Dendritic cell treated with granulocyte-macrophage colony-stimulating factor and Interleukin-4, amounts not matched to agents 40 ng/mL and 50 ng/mL, for 4 days (primary cell): Measurements from ENCODE around the gene NFIA.

Source experiments
- H3K27ac Mint-ChIP-seq: one replicate; pipeline ENCODE4 v1.8.0; 2022; ENCODE audit warnings: mild to moderate bottlenecking, mixed read lengths
- H3K27me3 Mint-ChIP-seq: one replicate; pipeline ENCODE4 v1.8.0; 2022; ENCODE audit warnings: mild to moderate bottlenecking, mixed read lengths
- H3K36me3 Mint-ChIP-seq: one replicate; pipeline ENCODE4 v1.8.0; 2022; ENCODE audit warnings: low read depth, mixed read lengths
- H3K4me1 Mint-ChIP-seq: one replicate; pipeline ENCODE4 v1.8.0; 2022; ENCODE audit warnings: low read depth, mixed read lengths
- H3K4me3 Mint-ChIP-seq: one replicate; pipeline ENCODE4 v1.8.0; 2022; ENCODE audit warnings: mild to moderate bottlenecking, moderate library complexity, mixed read lengths
- H3K9me3 Mint-ChIP-seq: one replicate; pipeline ENCODE4 v1.8.0; 2022; ENCODE audit warnings: mixed read lengths
- intact Hi-C: fragments of 100-400 bp; cut with micrococcal nuclease; formaldehyde crosslinking; loops from one replicate; pipeline ENCODE4 v1.15.0; 2022

NFIA gene

GRCh38 chr1:61263905-61264824 is 181.8 kb downstream of the NFIA start:
- intact Hi-C loops = no loop called here
- no peaks in the 10 kb centered on the region for H3K9me3 Mint-ChIP-seq

DNA sequence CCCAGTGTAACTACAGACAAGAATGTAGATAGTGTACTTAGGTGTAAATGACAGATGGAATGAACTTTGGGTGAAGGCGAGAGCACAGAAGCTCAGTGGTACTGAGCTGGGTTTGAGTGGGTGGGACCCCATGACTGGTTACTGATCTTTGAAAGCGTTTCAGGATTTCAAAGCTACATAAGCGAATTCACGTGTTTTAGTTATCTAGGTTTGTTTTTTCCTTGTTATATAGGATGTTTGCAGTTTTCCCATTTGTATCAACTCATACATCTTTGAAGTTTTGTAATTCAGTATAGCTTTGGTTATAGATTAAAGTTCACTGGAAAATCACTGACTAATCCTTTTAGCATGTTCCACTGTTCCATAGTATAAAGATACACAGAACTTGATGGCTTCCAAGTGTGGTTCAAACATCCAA is 182.5 kb downstream of the NFIA start:
- intact Hi-C loops = no loop called here

More at GRCh38 chr1:61263905-61264824, 181.8 kb downstream of the NFIA start:
- Mint-ChIP-seq H3K4me1 (peaks cover 7% of the 10 kb centered on the region), H3K36me3 (no peaks in the 10 kb centered on the region), H3K4me3 (no peak overlapping the region), H3K27me3 (no peaks in the 10 kb centered on the region), H3K27ac (no peak overlapping the region)

DNA sequence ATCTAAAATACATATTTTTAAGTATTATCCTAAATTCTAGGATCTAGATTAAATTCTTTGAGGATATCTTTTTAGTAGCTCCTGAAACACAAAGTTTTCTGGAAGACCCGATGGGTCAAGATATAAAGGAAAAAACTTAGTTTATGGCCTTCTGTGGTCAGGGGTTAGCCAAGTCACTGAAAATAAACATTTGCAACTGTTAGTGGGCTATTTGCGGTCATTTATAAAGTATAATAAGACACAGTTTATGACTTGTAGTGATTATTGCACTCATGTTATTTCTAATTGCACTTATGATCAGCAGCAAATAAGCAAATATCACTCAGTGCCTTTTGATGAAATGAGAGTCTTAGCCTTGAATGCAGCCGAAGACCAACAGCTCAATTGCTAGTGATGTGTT is 183.3 kb downstream of the NFIA start:
- Mint-ChIP-seq H3K36me3 (no peaks in the 10 kb centered on the region), H3K4me3 (no peak overlapping the region), H3K9me3 (no peaks in the 10 kb centered on the region), H3K4me1 (peaks cover 7% of the 10 kb centered on the region), H3K27me3 (no peaks in the 10 kb centered on the region), H3K27ac (no peak overlapping the region)
- intact Hi-C loops = no loop called here

More for the DNA sequence above, 182.5 kb downstream of the NFIA start:
- no peaks in the 10 kb centered on the region for H3K36me3 Mint-ChIP-seq
- H3K27me3 Mint-ChIP-seq = no peaks in the 10 kb centered on the region
- no peaks in the 10 kb centered on the region for H3K9me3 Mint-ChIP-seq
- peaks cover 7% of the 10 kb centered on the region for H3K4me1 Mint-ChIP-seq
- H3K4me3 Mint-ChIP-seq = no peak overlapping the region
- H3K27ac Mint-ChIP-seq = no peak overlapping the region

GRCh38 chr1:61266738-61267137 is 184.4 kb downstream of the NFIA start:
- intact Hi-C loops = no loop called here
- Mint-ChIP-seq H3K9me3 (no peaks in the 10 kb centered on the region), H3K36me3 (no peaks in the 10 kb centered on the region), H3K27me3 (no peaks in the 10 kb centered on the region), H3K27ac (no peak overlapping the region), H3K4me1 (peaks cover 7% of the 10 kb centered on the region), H3K4me3 (no peak overlapping the region)

DNA sequence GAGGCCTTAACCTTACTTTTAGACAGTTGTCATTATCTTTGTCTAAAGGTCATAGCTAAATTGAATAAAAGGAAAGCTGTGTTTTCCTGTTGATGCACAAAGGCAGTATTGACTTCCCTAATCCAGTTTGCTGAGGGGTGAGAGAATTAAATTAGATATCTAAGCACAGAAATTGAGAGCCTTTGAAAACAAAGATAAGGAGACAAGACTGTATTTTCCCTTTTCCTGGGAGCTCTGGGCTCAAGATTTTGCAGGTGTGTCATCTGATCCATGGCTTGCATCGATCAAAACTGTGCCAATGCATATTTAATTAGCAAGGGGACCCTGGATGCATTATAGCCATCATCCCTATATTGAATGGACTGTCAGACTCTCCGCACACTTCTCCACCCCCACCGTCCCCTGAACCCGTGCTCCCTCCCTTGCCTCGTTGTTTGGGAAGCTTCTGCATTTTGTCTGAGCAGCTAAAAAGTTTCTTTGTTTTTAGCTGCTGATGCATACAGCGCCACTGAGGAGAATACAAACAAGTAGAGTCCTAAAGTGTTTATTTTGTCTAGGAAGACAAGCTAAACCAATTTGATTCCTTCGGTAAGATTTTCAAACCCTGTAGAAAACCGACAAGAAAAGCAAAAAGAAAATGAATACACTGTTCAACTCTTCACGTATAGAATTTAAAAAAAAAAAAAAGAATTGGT is 186.3 kb downstream of the NFIA start:
- intact Hi-C loops = no loop called here
- H3K27me3 Mint-ChIP-seq = no peaks in the 10 kb centered on the region
- no peak overlapping the region for H3K27ac Mint-ChIP-seq
- peaks cover 7% of the 10 kb centered on the region for H3K4me1 Mint-ChIP-seq
- no peaks in the 10 kb centered on the region for H3K36me3 Mint-ChIP-seq
- H3K9me3 Mint-ChIP-seq = no peaks in the 10 kb centered on the region
- H3K4me3 Mint-ChIP-seq = no peak overlapping the region

DNA sequence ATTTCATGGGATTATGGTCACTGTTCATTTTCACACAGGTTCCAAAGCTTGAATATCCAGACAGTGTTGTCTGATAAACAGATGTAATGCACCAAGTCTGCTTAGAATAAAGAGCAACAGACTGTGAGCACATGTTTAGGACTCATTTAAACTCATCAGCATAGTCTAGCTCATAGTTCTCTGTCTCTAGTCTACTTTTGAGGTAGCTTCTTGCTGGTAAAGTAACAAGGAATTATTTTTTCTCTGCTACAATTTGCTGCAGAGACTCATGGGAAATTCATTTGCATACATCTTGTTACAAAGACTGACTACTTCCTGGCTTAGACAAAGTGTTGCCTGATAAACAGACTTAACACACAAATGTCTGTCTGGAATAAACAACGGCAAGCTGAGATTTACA is 187.2 kb downstream of the NFIA start:
- Mint-ChIP-seq H3K36me3 (no peaks in the 10 kb centered on the region), H3K4me3 (no peak overlapping the region), H3K27me3 (no peaks in the 10 kb centered on the region), H3K9me3 (no peaks in the 10 kb centered on the region), H3K27ac (no peak overlapping the region), H3K4me1 (peaks cover 7% of the 10 kb centered on the region)
- intact Hi-C loops = no loop called here

GRCh38 chr1:61270107-61270506 is 187.7 kb downstream of the NFIA start:
- Mint-ChIP-seq H3K4me1 (peaks cover 7% of the 10 kb centered on the region), H3K4me3 (no peak overlapping the region), H3K27ac (no peak overlapping the region), H3K9me3 (no peaks in the 10 kb centered on the region), H3K27me3 (no peaks in the 10 kb centered on the region), H3K36me3 (no peaks in the 10 kb centered on the region)
- intact Hi-C loops = no loop called here

DNA sequence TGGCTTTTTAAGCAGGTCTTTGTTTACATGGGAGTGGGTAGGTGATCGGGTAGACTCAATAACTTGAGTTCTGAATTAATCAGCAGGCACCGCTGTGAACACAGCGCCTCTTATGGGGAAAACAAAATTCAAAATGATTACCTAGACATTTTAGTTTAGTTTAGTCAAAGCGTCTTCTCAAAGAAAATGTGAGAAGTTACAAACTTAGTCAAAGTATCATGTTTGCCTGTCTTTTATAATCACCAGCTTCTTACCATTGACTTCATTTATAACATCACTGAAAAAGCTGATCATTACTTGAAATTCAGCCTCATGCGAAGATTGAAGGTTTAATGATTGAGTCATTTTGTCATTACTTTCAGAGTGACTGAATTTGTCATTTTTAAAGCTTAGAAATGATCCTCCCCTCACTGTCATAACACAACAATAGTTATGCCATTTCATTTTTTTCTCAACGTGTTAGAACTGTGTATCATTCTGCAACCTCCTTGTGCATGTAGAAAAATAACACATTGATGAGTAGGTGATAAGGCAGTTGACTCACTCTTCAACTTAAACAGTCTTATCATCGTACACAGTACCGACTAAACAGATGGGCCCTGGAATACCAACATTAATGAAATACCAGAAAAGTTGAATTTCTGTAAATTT is 188.5 kb downstream of the NFIA start:
- H3K36me3 Mint-ChIP-seq = no peaks in the 10 kb centered on the region
- intact Hi-C loops = no loop called here
- no peaks in the 10 kb centered on the region for H3K9me3 Mint-ChIP-seq
- H3K27ac Mint-ChIP-seq = no peak overlapping the region
- no peak overlapping the region for H3K4me3 Mint-ChIP-seq
- H3K27me3 Mint-ChIP-seq = no peaks in the 10 kb centered on the region
- peaks cover 7% of the 10 kb centered on the region for H3K4me1 Mint-ChIP-seq

DNA sequence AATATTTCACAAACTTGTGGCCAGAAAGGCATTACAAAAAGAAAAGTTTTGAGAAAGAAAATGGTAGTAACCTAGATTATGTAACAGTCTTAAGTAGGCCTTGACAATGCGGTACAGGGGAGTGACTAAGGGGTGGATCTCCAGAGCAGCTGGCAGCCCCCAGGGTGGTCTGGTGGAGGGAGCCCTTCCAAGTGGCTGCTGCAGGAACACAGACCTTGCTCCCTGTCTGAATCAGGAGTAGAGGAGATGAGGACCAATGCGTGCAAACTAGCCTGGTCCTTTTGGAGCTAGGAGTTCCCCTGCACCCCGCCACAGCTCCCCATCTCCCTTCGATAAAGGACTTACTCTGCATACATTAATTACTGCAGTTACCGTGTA is 189.0 kb downstream of the NFIA start:
- no peak overlapping the region for H3K27ac Mint-ChIP-seq
- H3K4me1 Mint-ChIP-seq = peaks cover 7% of the 10 kb centered on the region
- no peak overlapping the region for H3K4me3 Mint-ChIP-seq
- no peaks in the 10 kb centered on the region for H3K27me3 Mint-ChIP-seq
- H3K36me3 Mint-ChIP-seq = no peaks in the 10 kb centered on the region
- intact Hi-C loops = no loop called here
- no peaks in the 10 kb centered on the region for H3K9me3 Mint-ChIP-seq

GRCh38 chr1:61273167-61273705 is 190.9 kb downstream of the NFIA start:
- intact Hi-C loops = no loop called here
- Mint-ChIP-seq H3K27ac (no peak overlapping the region), H3K27me3 (no peaks in the 10 kb centered on the region), H3K4me1 (no peaks in the 10 kb centered on the region), H3K36me3 (no peaks in the 10 kb centered on the region), H3K4me3 (no peak overlapping the region), H3K9me3 (no peaks in the 10 kb centered on the region)

DNA sequence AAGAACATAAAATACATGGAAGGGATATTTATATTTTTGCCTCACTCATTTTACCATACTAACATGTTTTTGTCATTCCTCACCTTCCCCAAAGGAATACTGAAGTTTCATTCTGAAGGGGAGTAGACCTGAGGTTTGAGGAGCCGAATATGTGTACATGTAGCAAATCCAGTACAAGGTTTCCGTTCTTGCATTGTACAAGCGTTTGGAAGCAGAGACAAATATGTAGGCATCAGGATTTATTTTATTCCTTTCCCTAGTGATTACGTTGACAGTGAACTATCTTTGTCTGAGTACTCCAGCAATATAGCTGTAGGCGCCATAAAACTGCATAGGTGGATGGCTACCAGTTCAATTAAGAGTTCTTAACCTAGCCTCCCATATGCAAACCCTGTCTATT is 191.5 kb downstream of the NFIA start:
- intact Hi-C loops = no loop called here
- Mint-ChIP-seq H3K9me3 (no peaks in the 10 kb centered on the region), H3K4me3 (no peak overlapping the region), H3K36me3 (no peaks in the 10 kb centered on the region), H3K27me3 (no peaks in the 10 kb centered on the region), H3K4me1 (no peaks in the 10 kb centered on the region), H3K27ac (no peak overlapping the region)

- Mint-ChIP-seq H3K4me1 (peaks cover 2% of the 10 kb centered on the region), H3K4me3 (no peak overlapping the region), H3K27ac (no peak overlapping the region), H3K36me3 (no peaks in the 10 kb centered on the region), H3K9me3 (no peaks in the 10 kb centered on the region), H3K27me3 (no peaks in the 10 kb centered on the region)
- intact Hi-C loops = no loop called here
Measured at GRCh38 chr1:61274939-61275338, 192.6 kb downstream of the NFIA start.

GRCh38 chr1:61276246-61276645 is 193.9 kb downstream of the NFIA start:
- intact Hi-C loops = no loop called here
- Mint-ChIP-seq H3K4me3 (no peak overlapping the region), H3K4me1 (peaks cover 6% of the 10 kb centered on the region), H3K9me3 (no peaks in the 10 kb centered on the region), H3K27ac (no peak overlapping the region), H3K27me3 (no peaks in the 10 kb centered on the region), H3K36me3 (no peaks in the 10 kb centered on the region)

GRCh38 chr1:61277121-61277690 is 194.8 kb downstream of the NFIA start:
- Mint-ChIP-seq H3K4me1 (peaks cover 6% of the 10 kb centered on the region), H3K27me3 (no peaks in the 10 kb centered on the region), H3K9me3 (no peaks in the 10 kb centered on the region), H3K27ac (no peak overlapping the region), H3K4me3 (no peak overlapping the region), H3K36me3 (no peaks in the 10 kb centered on the region)
- intact Hi-C loops = no loop called here
